GM21825 (cell line): Measurements from ENCODE around the gene MRAS.

Experiments
- ATAC-seq: cut with Tn5 transposase; IDR thresholded peaks from one replicate; pipeline ENCODE4 v1.9.1; 2021; ENCODE audit warnings: mild to moderate bottlenecking, moderate library complexity; ENCODE audit not compliant: unreplicated experiment

Gene MRAS

DNA sequence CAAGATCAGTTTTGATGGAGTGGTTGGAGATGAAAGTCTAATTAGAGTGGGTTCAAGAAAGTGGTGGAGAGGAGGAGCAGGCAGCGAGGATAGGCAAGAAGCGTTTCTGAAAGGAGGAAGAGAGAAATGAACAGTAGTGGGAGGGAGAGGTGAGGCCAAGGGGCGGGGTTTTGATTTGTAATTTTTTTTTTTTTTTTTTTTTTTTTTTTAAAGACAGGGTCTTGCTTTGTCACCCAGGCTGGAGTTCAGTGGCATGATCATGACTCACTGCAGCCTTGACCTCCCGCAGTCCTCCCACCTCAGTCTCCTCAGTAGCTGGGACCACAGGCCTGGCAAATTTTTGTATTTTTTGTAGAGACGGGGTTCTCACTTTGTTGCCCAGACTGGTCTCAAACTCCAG lies 36.6 kb downstream of the MRAS start:
- ATAC-seq = no peak

DNA sequence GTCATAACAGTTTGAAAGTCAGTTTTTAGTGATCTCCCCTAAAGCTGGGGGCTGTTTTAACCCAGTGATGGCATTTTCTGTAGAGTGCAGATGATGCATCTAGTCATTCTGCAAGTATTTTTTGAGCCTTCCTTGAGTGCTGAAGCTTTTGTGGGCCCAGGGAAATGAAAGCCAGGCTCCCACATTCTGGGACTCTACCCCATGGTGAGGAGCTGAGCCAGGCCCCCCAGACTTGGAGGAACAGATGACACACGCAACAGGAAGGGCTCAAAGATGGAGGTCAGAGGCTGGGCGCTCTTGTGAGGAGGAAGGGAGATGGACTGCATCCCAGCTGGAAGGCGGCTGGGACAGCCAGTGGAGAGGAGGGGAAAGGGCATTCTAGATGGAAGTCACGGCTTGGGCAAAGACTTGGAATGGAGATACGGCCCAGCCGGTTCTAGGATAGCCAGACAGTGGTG lies 40.8 kb downstream of the MRAS start:
- ATAC-seq = no peak

DNA sequence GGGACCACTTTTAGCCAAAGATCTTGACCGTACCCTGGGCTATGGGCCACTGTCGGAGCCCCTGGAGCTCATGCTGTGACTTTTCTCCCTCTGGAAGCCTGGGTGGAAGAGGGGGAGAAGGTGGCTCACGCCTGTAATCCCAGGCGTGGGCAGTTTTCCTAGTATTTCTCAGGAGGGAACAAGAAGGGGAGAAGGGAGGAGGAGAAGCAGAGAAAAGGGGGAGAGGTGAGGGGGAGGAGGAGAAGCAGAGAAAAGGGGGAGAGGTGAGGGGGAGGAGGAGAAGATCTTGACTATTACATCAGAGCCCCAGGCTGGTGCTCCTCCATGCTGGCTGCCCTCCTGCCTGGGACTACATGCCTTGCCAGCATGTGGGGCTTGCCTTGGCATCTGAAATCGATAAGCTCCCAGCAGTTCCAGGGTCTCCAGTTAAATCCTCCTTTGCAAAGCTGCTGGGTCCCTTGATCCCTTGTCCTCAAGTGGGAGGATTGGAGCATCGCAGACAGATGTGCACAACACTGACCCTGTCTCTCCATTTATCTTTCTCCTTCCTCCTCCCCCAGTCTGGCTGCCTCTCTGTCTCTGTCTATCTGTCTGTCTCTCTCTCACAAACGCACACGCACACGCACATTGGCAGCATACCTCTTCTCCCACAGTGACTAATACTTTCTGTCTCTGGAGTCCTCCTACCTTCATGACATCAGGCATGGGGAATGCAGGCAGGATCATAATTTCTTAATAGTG lies 41.6 kb downstream of the MRAS start:
- no peak for ATAC-seq

DNA sequence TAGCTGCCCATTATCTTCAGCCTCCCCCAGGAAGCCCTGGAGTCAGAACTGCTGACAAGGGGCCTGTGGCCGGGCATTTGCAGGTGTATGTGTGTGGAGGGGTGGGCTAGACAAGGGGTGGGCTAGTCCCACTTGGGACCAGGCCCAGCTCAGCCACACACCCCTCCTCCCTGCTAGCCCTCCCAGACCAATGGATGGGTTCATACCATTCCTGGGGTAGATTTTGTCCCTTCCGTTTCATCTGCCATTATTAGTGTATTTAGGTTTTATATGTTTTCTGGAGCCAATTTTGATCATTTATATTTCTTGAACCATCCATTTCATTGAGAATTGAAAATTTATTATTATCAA lies 42.2 kb downstream of the MRAS start:
- no peak for ATAC-seq

DNA sequence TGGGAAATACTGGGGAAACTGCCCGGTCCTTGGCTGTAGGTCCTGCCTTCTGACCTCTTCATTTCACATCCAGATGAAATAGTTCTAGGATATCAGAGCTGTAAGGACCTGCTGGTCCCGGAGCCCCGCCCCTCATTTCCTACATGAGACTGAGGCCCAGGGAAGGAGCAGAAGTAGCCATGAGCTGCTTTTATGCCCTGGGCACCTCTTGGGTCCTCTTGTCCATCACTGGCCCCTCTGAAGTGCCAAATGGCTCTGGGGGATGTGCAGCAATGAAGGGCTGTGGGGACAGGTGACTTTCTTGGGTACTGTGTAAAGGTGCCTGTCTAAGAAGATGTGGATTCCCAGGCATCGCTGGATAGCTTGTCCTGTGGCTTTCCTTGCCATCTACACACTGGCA lies 45.8 kb downstream of the MRAS start:
- no peak for ATAC-seq

DNA sequence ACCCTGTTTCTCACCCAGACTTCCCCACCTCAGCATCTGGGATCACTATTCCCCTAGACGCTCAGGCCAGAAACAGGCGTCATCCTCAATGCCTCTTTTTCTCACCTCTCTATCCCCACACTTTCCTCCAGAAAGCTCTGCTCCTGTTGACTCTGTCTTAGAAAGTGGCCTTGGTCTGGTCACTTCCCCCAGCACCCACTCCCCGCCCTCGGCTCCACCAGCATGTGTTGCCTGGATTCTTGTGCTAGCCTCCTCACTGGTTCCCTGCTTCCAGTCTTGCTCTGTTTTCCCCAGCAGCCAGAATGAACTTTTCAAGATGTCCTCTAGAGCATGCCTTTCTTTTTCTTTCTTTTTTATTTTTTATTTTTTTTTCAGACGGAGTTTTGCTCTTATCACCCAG lies 46.3 kb downstream of the MRAS start:
- no peak for ATAC-seq

DNA sequence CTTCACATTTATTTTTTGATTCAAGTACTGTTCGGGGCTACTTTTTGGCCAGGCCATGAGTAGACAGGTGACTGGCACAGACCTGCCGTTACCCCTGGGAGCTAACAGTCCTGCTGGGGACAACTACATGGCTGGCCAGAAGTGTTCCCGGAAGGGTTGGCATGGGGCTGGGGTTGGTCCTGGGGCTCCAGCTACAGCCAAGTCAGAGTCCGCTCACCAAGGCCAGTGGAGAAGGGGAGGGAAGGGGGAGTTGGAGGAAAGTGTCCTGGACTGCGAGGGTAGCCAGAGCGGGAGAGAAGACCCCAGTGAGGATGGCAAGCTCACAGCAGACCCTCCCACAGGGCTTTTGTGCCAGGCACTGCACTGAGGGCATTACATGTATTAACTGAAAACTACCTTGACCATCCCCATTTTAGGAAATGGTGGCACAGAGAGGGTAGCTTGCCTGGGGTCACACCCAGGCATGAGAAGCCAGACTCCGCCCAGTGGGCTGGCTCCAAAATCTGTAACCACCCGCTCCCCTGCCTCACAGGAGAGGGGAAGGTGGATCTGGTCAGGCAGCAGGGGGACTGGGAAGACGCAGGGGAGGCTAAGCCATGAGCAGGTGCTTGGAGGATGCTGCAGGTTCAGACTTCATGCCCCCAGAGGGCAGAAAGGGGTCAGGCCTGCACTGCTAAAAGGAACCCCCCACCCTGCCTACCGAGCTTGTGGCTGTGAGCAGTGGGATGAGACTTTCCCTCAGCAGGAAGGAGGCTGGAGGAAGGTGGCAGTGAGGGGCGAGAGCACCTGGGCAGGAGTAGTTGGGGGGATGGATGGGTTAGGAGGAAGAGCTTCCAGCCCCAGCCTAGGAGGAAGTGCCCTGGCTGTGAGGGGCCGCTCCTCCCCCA lies 47.7 kb downstream of the MRAS start:
- ATAC-seq = no peak

DNA sequence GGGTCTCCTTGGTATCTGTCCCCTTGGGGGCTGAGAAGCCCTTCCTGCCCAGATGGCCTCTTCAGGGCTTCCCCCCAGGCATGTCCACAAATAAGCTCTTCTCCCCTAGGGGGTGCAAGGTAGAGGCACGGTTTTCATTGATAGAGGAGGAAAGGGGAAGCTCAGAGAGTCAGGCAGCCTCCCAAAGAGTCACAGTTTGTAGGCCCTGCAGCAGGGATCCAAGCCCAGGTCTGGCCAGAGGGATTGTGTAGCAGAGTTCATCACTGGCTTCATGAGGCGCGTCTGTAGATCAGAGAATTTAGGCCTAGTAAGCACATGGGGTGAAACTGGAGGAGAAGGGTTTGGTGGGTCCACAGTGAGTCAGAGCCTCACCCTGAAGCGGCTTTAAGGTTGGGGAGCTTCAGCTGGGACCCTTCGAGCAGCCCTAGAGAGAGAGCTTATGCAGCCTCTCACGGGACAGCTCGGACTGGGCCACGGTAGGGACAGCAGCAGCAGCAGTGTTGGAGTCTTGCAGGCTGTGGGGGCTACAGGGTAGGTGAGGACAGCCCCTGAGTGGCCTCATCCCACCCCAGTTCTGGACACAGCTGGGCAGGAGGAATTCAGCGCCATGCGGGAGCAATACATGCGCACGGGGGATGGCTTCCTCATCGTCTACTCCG lies 48.5 kb downstream of the MRAS start:
- ATAC-seq = no peak

DNA sequence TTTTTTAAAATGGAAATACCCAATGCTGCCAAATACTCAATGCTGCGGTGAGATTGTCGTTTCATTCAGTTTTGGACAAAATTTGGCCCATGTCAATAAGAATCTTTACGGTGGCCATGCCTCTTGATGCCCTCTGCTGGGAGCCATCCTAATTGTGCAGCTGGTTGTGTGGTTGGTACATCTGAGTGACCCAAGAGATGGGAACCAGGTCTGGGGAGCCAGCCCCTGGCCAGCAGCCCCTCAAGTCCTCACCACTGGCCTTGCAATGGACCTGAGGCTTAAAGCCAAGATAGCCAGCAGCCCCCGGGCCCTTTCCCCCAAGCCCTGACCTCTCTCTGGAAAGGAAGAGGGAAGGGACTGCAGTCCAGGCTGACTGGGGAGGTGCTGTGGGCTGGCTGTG lies 49.6 kb downstream of the MRAS start:
- no peak for ATAC-seq

DNA sequence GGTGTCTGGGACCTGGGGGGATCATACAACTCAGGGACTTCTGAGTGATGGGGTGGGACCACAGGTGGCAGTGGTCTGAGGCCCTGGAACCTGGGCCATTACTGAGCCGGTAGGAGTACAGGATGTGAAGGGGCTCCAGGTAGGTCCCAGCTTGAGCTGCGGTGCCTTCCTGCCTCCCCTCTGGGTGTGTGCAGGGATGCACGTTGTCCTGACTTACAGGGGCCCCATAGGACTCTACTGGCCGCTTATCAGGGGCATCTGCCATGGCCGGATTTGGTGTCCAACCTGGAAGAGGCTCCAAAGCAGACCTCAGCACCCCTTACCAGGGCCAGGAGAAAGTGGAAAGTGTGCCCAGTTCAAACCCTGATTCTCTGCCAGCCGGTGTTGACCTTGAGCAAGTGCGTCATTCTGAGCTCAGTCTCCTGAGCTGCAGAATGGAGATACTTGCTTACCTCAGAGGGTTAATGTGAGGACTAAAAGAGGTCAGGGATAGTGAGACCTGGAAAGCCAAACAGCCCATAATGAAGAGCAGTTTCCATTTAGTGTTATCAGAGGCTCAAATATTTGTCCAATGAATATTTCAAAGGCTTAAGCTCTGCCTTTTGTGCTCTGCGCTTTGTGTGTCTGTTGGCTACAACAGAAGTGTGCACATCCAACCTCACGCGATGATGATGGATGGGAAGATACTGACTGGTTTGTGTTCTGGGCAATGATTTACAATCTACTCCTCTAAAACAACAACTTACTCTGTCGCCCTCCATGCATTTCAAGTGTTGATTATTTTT lies 50.6 kb downstream of the MRAS start:
- ATAC-seq = no peak

DNA sequence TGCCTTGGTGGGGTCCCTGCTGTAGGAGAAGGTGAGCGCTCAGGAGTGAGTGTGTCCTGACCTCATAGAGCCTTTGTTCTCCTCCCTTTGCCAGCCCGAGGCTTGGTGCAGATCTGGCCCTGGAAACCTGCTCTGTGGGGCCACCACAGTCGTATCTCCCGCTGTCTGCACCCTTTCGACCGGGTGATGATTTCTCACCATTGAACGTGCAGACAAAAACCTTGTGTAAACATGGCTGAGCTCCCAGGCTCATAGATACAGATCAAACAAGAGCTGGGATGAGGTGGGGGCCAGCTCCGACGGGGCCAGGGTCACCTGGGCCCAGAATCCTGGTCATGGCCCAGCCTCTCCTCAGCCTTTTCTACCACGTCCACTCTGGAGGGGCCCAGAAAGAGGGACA lies 51.4 kb downstream of the MRAS start:
- no peak for ATAC-seq

DNA sequence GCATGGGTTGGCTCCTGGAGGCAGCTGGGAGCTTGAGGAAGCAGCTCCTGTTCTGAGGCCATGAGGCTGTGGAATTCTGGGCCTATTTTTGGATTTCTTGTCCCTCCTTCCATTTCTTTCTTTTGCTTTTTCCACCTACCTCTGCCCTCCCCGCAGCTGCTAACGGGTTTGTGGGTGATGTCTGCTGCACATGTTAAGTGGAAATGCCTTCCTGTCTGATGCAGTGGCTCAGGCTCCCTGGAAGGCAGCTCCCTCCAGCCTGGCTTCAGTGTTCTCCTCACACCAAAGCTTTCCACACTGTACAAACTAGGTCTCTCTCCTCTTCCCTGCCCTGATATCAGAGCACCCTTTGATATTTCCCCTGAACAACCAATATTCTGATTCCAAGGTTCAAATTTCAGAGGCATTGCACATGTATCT lies 52.3 kb downstream of the MRAS start:
- no peak for ATAC-seq

DNA sequence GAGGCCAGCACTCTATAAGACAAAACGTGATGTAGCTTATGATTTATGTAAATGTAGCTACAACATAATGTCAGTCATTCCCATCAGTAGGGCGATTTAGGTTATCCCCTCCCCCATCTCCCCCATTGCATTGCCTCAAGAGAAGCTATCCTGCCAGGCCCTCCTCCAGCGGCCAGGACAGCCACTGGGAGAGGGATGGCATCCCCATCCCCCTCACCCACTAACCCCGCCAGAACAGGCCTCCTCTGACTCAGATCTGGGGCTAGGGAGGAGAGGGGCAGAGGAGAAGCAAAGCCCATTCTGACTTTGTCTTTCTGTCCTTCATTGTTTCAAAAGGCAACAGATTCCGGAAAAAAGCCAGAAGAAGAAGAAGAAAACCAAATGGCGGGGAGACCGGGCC lies 53.5 kb downstream of the MRAS start:
- ATAC-seq = no peak

DNA sequence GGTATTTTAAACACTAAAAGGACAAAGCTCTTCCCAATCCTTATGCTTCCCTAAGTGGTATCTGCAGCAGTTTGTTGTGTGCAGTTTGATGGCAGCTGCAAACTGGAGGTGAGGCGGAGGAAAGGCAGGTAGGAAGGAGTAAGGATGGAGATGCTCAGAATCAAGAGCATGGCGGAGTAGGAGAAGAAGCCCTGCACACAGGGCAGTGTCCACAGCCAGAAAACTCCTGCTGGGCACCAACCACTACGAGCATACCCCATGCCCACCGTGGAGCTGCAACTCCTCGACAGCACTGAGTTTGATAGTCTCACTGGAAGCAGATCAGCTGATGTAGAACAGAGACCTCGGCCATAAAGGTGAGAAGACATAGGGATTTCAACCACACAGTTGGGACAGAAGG lies 55.7 kb downstream of the MRAS start:
- no peak for ATAC-seq

DNA sequence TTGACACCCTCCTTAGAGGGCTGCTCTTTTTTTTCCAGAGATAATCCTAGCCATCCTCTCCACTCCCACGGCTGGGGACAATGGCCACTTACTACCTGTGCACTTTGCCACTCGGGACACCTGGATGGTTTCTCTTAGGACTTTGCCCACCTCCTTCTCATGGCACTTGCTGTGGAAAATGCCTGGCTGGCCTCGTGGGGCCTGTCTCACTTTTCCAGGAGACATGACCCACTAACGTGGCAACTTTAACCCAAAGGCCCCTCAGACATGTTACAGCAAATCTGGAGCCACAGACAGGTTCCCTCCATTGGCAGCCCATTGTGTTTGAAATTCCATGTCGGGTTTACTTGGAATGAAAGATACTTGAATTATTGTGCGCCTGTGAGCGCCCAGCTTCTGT lies 56.6 kb downstream of the MRAS start:
- ATAC-seq = no peak

DNA sequence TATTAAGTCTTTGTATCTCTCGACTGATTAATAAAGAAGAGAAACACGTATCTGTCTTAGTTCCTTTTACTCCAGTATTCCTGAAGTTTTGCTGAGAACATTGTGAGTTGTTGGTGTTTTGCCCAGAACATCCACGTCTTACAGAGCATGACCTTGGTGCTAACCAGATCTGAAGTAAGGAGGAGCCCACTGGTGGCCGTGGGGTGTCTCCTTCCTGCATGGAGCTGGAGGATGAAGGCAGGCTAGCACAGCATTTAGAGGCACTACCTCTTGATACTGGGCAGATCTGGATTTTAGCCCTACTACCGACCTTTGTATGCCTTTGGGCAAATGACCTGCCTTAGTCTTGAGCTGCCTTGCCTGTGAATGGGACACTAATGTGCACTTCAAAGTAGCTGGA lies 57.1 kb downstream of the MRAS start:
- no peak for ATAC-seq

DNA sequence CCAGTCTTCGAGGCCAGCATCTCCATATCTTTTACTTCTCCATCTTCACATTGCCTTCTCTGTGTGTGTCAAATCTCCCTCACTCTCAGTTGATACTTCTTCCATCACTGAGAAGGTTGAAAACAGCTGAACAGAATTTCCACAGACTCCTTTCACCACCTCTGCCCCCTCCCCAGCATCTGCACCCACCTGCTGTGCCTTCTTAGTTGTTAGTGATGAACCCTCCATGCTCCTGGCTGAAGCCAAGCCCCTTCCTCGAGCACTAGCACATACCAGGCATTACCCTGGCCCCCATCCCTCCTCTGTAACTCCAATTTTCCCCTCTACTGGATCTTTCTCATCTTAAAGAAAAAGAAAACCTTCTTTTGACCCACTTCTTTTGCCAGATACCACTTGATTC lies 58.2 kb downstream of the MRAS start:
- ATAC-seq = no peak

DNA sequence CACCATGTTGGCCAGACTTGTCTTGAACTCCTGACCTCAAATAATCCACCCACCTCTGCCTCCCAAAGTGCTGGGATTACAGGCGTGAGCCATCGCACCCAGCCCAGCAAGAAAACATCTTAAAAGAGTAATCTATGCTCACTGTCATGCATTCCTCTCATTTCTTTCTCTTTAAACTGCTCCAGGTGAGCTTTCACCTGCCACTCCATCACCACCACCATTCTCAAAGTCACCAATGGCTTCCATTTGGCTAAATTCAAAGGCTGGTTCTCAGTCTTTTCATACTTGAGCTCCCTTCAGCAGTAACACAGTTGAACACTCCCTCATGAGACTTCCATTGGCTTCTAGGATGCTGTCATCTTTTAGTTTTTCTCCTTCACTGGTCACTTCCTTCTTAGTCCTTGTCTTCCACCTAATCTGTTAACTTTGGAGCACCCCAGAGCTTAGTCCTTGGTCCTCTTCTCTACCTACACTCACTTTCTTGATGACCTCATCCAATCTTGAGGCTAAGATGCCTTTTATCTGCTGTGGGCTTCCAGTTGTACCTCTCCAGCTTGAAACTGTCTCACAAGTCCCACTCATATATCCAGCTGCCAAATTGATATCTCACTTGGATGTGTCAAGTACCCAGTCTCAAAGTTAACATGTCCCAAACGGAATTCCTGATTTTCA lies 59.0 kb downstream of the MRAS start:
- no peak for ATAC-seq

DNA sequence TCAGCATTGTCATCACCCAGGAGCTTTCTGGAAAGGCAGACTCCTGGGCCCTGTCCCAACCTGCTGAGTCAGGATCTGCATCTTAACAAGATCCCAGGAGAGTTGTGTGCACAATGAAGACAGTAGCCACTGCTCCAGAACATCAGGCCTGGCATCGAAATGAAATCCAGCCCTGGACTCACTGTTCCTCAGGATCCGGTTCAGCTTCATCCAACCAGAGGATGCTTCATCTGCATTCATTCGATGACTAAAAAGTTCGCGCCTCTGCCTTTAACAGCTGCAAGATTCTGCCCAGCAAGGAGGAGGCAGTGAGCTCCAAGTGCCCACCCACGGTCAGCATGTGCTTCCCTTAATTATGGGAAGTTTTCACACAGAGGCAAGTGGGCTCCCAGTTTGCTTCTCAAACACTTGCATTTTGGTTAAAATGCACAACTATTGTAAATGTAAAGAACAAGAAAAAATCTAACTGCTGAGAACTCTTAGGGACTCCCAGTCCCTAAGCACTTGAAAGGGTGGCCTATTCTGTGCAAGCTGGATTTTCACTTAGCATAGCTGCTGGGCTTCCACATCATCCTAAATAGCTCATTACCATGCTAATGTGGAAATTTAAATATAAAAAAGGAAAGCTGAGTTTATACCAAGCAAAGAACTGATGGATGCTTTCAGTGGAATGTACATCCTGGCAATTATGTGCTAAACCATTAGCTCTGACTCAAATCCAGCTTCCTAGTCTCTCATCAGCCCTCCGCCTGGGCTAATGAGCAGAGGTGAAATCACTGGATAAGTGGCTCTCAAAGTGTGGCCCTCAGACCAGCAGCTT lies 60.6 kb downstream of the MRAS start:
- no peak for ATAC-seq
